A549 treated with AZD2906 at 1 μM for 4 hours (cell line): Measurements from ENCODE around the gene GCFC2. TPM values are rescaled to one million over a fixed set of nuclear protein-coding genes. Genes with fewer than 3 reads are reported as not detected.

ENCODE experiments used
- total RNA-seq: library from RNA; stranded (reverse); fragments of 200-300 nt; extraction: Qiagen RNA extraction; gene quantifications from 5 replicates; pipeline ENCODE4 v1.2.3, GENCODE V29; 2022

The GCFC2 gene
- 13.4 to 17.0 TPM (median 15.7 TPM) in 5 replicates for total RNA-seq

GRCh38 chr2:75710577-75711253, at the start of gene GCFC2:
Gene GCFC2, minus strand, starts transcription at chr2:75710915. Its CDS starts 60 bp downstream, at chr2:75710855.

GRCh38 chr2:75646583-75647425, 63.9 kb downstream of the GCFC2 start, which contains the start of gene MRPL19:
Gene MRPL19, plus strand, starts transcription at chr2:75646783. Its CDS starts 25 bp downstream, at chr2:75646808.

Other genes starting within 250 kb of the GCFC2 start
- 7.8 to 10.1 TPM (median 8.6 TPM) in 5 replicates for gene EVA1A, start 150.0 kb downstream of the GCFC2 start, total RNA-seq
- gene MRPL19, start 64.1 kb downstream of the GCFC2 start, total RNA-seq = 63.1 to 69.9 TPM (median 68.8 TPM) in 5 replicates